ENCODE measurements around the gene GAL. TPM values are rescaled to one million over a fixed set of nuclear protein-coding genes. Genes with fewer than 3 reads are reported as not detected.
A peak's percentile ranks its signal among the peaks of the same experiment; 100 is the strongest.

The GAL gene
- polyA plus RNA-seq, 2 donors = 0.12 to 0.46 TPM

- Histone ChIP-seq H3K36me3 (ENCODE audit: control insufficient read depth in 2 of 2, insufficient read depth in 2 of 2, low read length in 1 of 2) (no peaks in the 10 kb centered on the region), H3K9me3 (ENCODE audit: control insufficient read depth in 2 of 2, insufficient read depth in 1 of 2, low read depth in 1 of 2, low read length in 1 of 2) (peaks cover 7 to 9% of the 10 kb centered on the region in 2 donors), H3K27ac (ENCODE audit: low read depth in 2 of 2, low read length in 1 of 2) (no peak overlapping the region), H3K27me3 (ENCODE audit: control insufficient read depth in 1 of 2, insufficient read depth in 2 of 2, low read length in 2 of 2) (no peaks in the 10 kb centered on the region), H3K4me3 (ENCODE audit: low read depth in 1 of 2, low read length in 2 of 2) (no peak overlapping the region), H3K4me1 (ENCODE audit: control insufficient read depth in 2 of 2, insufficient read depth in 2 of 2, low read length in 1 of 2) (peaks cover 0 to 4% of the 10 kb centered on the region in 2 donors)
- WGBS, 2 donors = 9% methylated on average over 6 of the region's 6 CpGs
Measured at GRCh38 chr11:68677432-68677831, 6.9 kb upstream of the GAL start.

DNA sequence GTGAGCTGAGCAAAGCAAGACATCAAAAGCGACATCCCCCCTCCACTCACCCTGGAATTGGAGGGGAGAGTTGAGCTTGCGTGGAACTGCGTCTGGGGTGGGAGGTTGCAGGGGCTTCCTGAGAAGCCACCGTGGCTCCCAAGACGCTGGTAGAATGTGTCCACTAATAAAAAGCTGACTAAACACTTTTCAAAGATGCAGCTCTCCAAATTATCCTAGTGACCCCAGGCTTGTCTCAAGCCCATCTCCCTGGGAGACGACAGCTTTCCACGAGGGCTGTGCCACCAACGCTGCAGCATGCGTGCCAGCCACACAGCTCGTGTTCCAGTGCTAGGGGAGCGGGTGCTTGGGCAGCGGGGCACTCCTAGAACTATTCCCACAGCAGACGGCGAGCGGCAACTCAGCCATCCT lies 6.3 kb upstream of the GAL start:
- H3K4me3 ChIP-seq (ENCODE audit: low read depth in 1 of 2, low read length in 2 of 2) = no peak overlapping the region
- no peaks in the 10 kb centered on the region for H3K27me3 ChIP-seq (ENCODE audit: control insufficient read depth in 1 of 2, insufficient read depth in 2 of 2, low read length in 2 of 2)
- H3K27ac ChIP-seq (ENCODE audit: low read depth in 2 of 2, low read length in 1 of 2) = no peak overlapping the region
- H3K36me3 ChIP-seq (ENCODE audit: control insufficient read depth in 2 of 2, insufficient read depth in 2 of 2, low read length in 1 of 2) = no peaks in the 10 kb centered on the region
- H3K4me1 ChIP-seq (ENCODE audit: control insufficient read depth in 2 of 2, insufficient read depth in 2 of 2, low read length in 1 of 2) = peaks cover 0 to 4% of the 10 kb centered on the region in 2 donors
- WGBS, 2 donors = 81 to 82% methylated on average over 15 of the region's 15 CpGs
- peaks cover 8 to 9% of the 10 kb centered on the region in 2 donors for H3K9me3 ChIP-seq (ENCODE audit: control insufficient read depth in 2 of 2, insufficient read depth in 1 of 2, low read depth in 1 of 2, low read length in 1 of 2)

- no peak overlapping the region for H3K27ac ChIP-seq (ENCODE audit: low read depth in 2 of 2, low read length in 1 of 2)
- WGBS, 2 donors = 79 to 87% methylated on average over 17 of the region's 17 CpGs
- H3K9me3 ChIP-seq (ENCODE audit: control insufficient read depth in 2 of 2, insufficient read depth in 1 of 2, low read depth in 1 of 2, low read length in 1 of 2) = peaks cover 0 to 1% of the 10 kb centered on the region in 2 donors
- H3K27me3 ChIP-seq (ENCODE audit: control insufficient read depth in 1 of 2, insufficient read depth in 2 of 2, low read length in 2 of 2) = peaks cover 0 to 19% of the 10 kb centered on the region in 2 donors
- peaks cover 4 to 10% of the 10 kb centered on the region in 2 donors for H3K4me1 ChIP-seq (ENCODE audit: control insufficient read depth in 2 of 2, insufficient read depth in 2 of 2, low read length in 1 of 2)
- H3K36me3 ChIP-seq (ENCODE audit: control insufficient read depth in 2 of 2, insufficient read depth in 2 of 2, low read length in 1 of 2) = no peaks in the 10 kb centered on the region
- H3K4me3 ChIP-seq (ENCODE audit: low read depth in 1 of 2, low read length in 2 of 2) = no peak overlapping the region
Measured at GRCh38 chr11:68680541-68681231, 3.7 kb upstream of the GAL start.

DNA sequence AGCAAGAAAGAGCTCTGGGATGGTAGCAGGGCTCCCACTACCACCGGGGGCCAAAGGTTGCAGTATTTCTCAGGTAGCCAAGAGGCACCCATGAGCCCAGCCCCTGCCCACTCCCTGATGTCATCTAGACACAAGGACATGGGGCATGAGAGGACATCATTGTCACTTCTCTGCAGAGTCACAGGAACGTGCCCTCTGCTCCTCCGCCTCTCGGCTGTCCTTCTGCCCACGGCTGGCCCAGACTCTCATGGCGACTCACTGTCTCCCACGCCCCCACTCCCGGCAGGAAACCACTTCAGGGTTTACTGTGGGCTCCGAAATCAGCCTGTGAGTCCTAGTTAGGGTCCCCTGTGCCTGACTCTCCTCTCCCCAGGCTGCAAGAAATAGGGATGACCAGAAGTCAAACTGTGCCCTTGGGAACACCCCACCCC lies 1.8 kb upstream of the GAL start:
- Histone ChIP-seq H3K36me3 (ENCODE audit: control insufficient read depth in 2 of 2, insufficient read depth in 2 of 2, low read length in 1 of 2) (no peaks in the 10 kb centered on the region), H3K4me1 (ENCODE audit: control insufficient read depth in 2 of 2, insufficient read depth in 2 of 2, low read length in 1 of 2) (peaks cover under 1 to 10% of the 10 kb centered on the region in 2 donors), H3K9me3 (ENCODE audit: control insufficient read depth in 2 of 2, insufficient read depth in 1 of 2, low read depth in 1 of 2, low read length in 1 of 2) (peaks cover 0 to 1% of the 10 kb centered on the region in 2 donors), H3K27ac (ENCODE audit: low read depth in 2 of 2, low read length in 1 of 2) (no peak overlapping the region), H3K4me3 (ENCODE audit: low read depth in 1 of 2, low read length in 2 of 2) (no peak overlapping the region), H3K27me3 (ENCODE audit: control insufficient read depth in 1 of 2, insufficient read depth in 2 of 2, low read length in 2 of 2) (peaks cover 0 to 23% of the 10 kb centered on the region in 2 donors)
- WGBS, 2 donors = 53 to 73% methylated on average over 9 of the region's 9 CpGs

- no peak overlapping the region for H3K27ac ChIP-seq (ENCODE audit: low read depth in 2 of 2, low read length in 1 of 2)
- peaks cover 0 to 1% of the 10 kb centered on the region in 2 donors for H3K9me3 ChIP-seq (ENCODE audit: control insufficient read depth in 2 of 2, insufficient read depth in 1 of 2, low read depth in 1 of 2, low read length in 1 of 2)
- H3K36me3 ChIP-seq (ENCODE audit: control insufficient read depth in 2 of 2, insufficient read depth in 2 of 2, low read length in 1 of 2) = no peaks in the 10 kb centered on the region
- 78 to 85% methylated on average over 7 of the region's 7 CpGs for WGBS, 2 donors
- H3K4me3 ChIP-seq (ENCODE audit: low read depth in 1 of 2, low read length in 2 of 2) = no peak overlapping the region
- peaks cover 0 to 10% of the 10 kb centered on the region in 2 donors for H3K4me1 ChIP-seq (ENCODE audit: control insufficient read depth in 2 of 2, insufficient read depth in 2 of 2, low read length in 1 of 2)
- peaks cover 0 to 23% of the 10 kb centered on the region in 2 donors for H3K27me3 ChIP-seq (ENCODE audit: control insufficient read depth in 1 of 2, insufficient read depth in 2 of 2, low read length in 2 of 2)
Measured at GRCh38 chr11:68683121-68683520, 1.2 kb upstream of the GAL start.

GRCh38 chr11:68683536-68684384 lies 584 bp upstream of the GAL start:
- peak overlapping the region; percentile 27 to 33 for H3K4me3 ChIP-seq (ENCODE audit: low read depth in 1 of 2, low read length in 2 of 2)
- WGBS, 2 donors = 42 to 54% methylated on average over 34 to 37 of the region's 37 CpGs
- H3K27me3 ChIP-seq (ENCODE audit: control insufficient read depth in 1 of 2, insufficient read depth in 2 of 2, low read length in 2 of 2) = peaks cover 0 to 23% of the 10 kb centered on the region in 2 donors
- peaks cover 0 to 1% of the 10 kb centered on the region in 2 donors for H3K9me3 ChIP-seq (ENCODE audit: control insufficient read depth in 2 of 2, insufficient read depth in 1 of 2, low read depth in 1 of 2, low read length in 1 of 2)
- no peak overlapping the region for H3K27ac ChIP-seq (ENCODE audit: low read depth in 2 of 2, low read length in 1 of 2)
- H3K4me1 ChIP-seq (ENCODE audit: control insufficient read depth in 2 of 2, insufficient read depth in 2 of 2, low read length in 1 of 2) = peaks cover 0 to 10% of the 10 kb centered on the region in 2 donors
- H3K36me3 ChIP-seq (ENCODE audit: control insufficient read depth in 2 of 2, insufficient read depth in 2 of 2, low read length in 1 of 2) = no peaks in the 10 kb centered on the region

GRCh38 chr11:68685656-68686380 lies 1.5 kb downstream of the GAL start:
- Histone ChIP-seq H3K4me3 (ENCODE audit: low read depth in 1 of 2, low read length in 2 of 2) (no peak overlapping the region), H3K4me1 (ENCODE audit: control insufficient read depth in 2 of 2, insufficient read depth in 2 of 2, low read length in 1 of 2) (peaks cover 0 to 10% of the 10 kb centered on the region in 2 donors), H3K9me3 (ENCODE audit: control insufficient read depth in 2 of 2, insufficient read depth in 1 of 2, low read depth in 1 of 2, low read length in 1 of 2) (peaks cover 0 to 1% of the 10 kb centered on the region in 2 donors), H3K36me3 (ENCODE audit: control insufficient read depth in 2 of 2, insufficient read depth in 2 of 2, low read length in 1 of 2) (no peaks in the 10 kb centered on the region), H3K27ac (ENCODE audit: low read depth in 2 of 2, low read length in 1 of 2) (no peak overlapping the region), H3K27me3 (ENCODE audit: control insufficient read depth in 1 of 2, insufficient read depth in 2 of 2, low read length in 2 of 2) (peaks cover 0 to 23% of the 10 kb centered on the region in 2 donors)
- WGBS, 2 donors = 92 to 93% methylated on average over 18 of the region's 18 CpGs

- H3K9me3 ChIP-seq (ENCODE audit: control insufficient read depth in 2 of 2, insufficient read depth in 1 of 2, low read depth in 1 of 2, low read length in 1 of 2) = peaks cover 0 to 1% of the 10 kb centered on the region in 2 donors
- H3K27me3 ChIP-seq (ENCODE audit: control insufficient read depth in 1 of 2, insufficient read depth in 2 of 2, low read length in 2 of 2) = peaks cover 0 to 23% of the 10 kb centered on the region in 2 donors
- peaks cover 0 to 10% of the 10 kb centered on the region in 2 donors for H3K4me1 ChIP-seq (ENCODE audit: control insufficient read depth in 2 of 2, insufficient read depth in 2 of 2, low read length in 1 of 2)
- no peak overlapping the region for H3K4me3 ChIP-seq (ENCODE audit: low read depth in 1 of 2, low read length in 2 of 2)
- no peaks in the 10 kb centered on the region for H3K36me3 ChIP-seq (ENCODE audit: control insufficient read depth in 2 of 2, insufficient read depth in 2 of 2, low read length in 1 of 2)
- WGBS, 2 donors = 94% methylated on average over 12 of the region's 12 CpGs
- no peak overlapping the region for H3K27ac ChIP-seq (ENCODE audit: low read depth in 2 of 2, low read length in 1 of 2)
Measured at GRCh38 chr11:68686486-68686885, 2.1 kb downstream of the GAL start.

GRCh38 chr11:68687311-68687710 lies 3.0 kb downstream of the GAL start:
- peaks cover 0 to 1% of the 10 kb centered on the region in 2 donors for H3K9me3 ChIP-seq (ENCODE audit: control insufficient read depth in 2 of 2, insufficient read depth in 1 of 2, low read depth in 1 of 2, low read length in 1 of 2)
- H3K4me1 ChIP-seq (ENCODE audit: control insufficient read depth in 2 of 2, insufficient read depth in 2 of 2, low read length in 1 of 2) = peaks cover 0 to 10% of the 10 kb centered on the region in 2 donors
- WGBS, 2 donors = 71 to 72% methylated on average over 9 of the region's 9 CpGs
- H3K4me3 ChIP-seq (ENCODE audit: low read depth in 1 of 2, low read length in 2 of 2) = no peak overlapping the region
- no peak overlapping the region for H3K27ac ChIP-seq (ENCODE audit: low read depth in 2 of 2, low read length in 1 of 2)
- no peaks in the 10 kb centered on the region for H3K36me3 ChIP-seq (ENCODE audit: control insufficient read depth in 2 of 2, insufficient read depth in 2 of 2, low read length in 1 of 2)
- H3K27me3 ChIP-seq (ENCODE audit: control insufficient read depth in 1 of 2, insufficient read depth in 2 of 2, low read length in 2 of 2) = peaks cover 0 to 23% of the 10 kb centered on the region in 2 donors

Measured in esophagus (tissue), 2 donors.